NCI-H2081 (cell line): ENCODE results near the gene AGAP1.

Source experiments
- DNase-seq, 2 experiments: peaks; one replicate each; lab custom pipeline; 2025; lab: John Stamatoyannopoulos, UW

The AGAP1 gene

GRCh38 chr2:235638541-235639427 lies 144.9 kb downstream of the AGAP1 start:
- DNase-seq = no peak

DNA sequence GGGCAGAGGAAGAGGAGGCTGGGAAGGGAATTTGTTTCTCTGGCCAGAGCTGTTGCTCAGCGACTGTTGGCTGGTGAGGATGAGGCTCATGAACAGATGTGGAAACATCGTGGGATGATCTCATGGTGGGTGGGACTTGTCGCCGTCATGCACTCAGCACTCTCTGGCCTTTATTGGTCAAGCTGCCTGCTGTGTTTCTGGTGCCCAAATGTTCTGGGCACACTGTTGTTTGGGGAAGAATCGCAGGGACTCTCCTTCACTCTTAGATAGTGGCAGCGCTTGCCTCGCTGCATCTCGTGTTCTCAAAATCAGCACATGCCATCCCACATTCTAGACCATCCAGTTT lies 145.6 kb downstream of the AGAP1 start:
- no peak for DNase-seq

- peak in 1 of 2 experiments; percentile 16 for DNase-seq
Measured at GRCh38 chr2:235639885-235640284, 146.0 kb downstream of the AGAP1 start.

- peak; percentile 10 to 68 for DNase-seq
Measured at GRCh38 chr2:235640377-235640776, 146.5 kb downstream of the AGAP1 start.

- peak in 1 of 2 experiments; percentile 20 for DNase-seq
Measured at GRCh38 chr2:235640926-235641723, 147.3 kb downstream of the AGAP1 start.

DNA sequence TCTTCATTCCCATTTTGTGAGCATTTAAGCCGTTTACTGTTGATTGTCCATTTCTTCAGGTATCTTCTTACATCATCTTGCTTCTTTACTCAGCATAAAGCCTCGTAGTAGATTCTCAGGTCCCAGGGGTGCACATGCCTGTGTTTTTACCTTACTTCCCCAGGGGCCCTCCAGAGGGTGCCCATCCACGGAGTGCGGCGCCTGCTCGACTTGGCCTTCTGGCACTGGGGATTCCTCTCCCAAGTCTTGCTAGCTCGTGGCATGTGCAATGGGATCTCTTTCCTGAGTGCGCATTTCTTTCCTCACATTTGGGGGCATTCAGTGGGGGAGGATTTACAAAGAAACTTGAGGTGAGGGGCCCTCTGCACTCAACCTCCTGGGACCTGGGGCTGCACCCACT lies 148.1 kb downstream of the AGAP1 start:
- DNase-seq = no peak

- DNase-seq = no peak
Measured at GRCh38 chr2:235642446-235643098, 148.7 kb downstream of the AGAP1 start.

GRCh38 chr2:235643680-235644511 lies 150.1 kb downstream of the AGAP1 start:
- DNase-seq = no peak

- no peak for DNase-seq
Measured at GRCh38 chr2:235647264-235647663, 153.4 kb downstream of the AGAP1 start.

- DNase-seq = no peak
Measured at GRCh38 chr2:235647877-235648276, 154.0 kb downstream of the AGAP1 start.

- no peak for DNase-seq
Measured at GRCh38 chr2:235649418-235649817, 155.6 kb downstream of the AGAP1 start.

GRCh38 chr2:235651643-235652042 lies 157.8 kb downstream of the AGAP1 start:
- no peak for DNase-seq

DNA sequence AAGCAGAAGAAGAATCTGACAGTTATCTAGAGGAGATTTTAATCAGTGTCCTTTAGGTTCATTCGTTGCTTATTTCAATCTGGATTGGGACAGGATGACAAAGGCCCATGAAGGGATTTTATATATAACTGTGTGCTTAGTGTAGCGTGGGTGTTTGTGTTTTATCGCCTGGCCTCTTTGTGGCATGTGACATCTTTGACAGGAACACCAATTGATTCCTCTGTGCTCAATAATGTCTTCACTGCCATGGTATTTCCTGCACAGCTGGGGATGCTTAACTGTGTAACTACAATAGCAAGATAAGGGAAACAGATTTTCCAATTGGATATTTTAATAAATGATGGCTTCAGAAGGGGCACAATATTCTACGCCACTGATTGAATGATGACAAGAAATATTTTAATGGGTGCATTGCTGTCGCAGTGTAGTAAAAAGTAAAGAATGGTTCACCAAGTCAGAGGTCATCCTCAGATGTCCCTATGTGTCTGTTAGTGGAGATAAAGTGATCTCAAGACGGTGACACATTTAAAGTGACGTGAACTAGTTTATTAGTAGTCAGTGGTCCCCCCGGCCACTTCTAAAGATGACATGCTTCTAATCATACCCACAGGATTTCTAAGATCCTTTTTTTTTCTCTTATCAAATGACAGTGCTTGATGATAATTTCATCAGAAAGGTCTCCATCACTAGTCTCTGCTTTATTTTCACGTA lies 160.4 kb downstream of the AGAP1 start:
- no peak for DNase-seq

DNA sequence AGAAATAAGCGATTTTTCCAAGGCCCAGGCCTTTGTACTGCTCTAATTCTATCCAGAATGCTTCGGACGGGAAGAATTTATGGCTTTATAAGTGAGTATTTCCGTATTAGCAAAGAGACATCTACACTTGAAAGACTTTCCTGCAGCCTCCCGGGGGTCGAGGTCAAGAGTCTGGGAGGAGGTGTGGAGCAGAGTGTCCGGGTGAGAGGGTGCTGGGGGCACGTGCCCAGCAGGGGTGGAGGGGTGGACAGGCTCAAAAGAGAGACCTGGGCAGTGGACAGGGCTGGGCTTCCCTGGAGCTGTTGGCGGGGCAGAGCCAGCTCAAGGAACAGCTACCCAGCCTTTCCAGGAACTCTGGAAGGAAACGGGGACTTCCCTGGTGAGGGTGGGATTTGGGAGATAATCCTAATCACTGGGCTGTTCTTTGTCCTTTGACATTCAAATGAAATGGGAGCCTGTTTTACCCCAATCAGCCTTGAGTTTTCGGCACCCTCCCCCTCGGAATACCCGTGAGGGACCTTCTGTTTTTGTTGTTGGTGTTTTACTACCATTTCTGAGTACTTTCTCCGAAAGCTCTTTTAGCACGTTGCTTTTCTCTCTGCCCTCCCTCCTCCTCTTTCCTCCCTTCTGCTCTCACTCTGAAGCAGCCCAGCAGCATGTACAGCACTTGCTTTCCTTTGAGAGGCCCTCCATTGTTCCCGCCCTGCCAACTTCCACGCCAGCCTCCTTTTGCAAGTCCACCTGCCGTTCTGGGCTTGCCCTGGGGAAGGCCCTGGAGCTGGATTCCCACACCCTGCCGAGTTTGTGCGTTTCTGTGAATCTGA lies 164.7 kb downstream of the AGAP1 start:
- DNase-seq = peak in 1 of 2 experiments; percentile 8

DNA sequence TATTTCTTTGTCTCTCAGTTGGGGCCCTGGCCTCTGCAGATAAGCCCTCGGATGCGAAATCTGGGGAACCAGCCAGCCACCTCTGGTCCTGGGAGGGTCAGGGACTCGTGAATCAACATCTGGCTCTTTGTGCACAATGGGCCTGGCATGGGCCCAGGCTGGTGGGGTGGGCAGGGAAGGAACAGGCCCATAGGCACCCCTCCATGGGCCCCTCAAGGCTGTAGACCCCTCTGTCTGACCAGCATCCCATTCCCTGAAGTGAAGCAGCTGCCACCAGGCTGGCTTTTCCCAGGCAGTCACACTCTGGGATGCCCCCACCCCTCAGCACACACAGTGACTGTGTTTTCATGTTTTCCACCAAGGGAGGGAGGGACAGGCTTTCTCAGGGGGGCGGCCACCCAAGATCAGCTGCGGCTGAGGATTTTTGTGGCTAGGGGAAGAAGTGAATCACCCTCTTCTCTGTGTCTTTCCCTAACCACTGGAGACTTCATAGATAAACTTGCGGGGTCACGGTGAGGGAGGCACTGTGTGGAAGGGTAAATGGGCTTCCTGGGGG lies 166.0 kb downstream of the AGAP1 start:
- DNase-seq = no peak

DNA sequence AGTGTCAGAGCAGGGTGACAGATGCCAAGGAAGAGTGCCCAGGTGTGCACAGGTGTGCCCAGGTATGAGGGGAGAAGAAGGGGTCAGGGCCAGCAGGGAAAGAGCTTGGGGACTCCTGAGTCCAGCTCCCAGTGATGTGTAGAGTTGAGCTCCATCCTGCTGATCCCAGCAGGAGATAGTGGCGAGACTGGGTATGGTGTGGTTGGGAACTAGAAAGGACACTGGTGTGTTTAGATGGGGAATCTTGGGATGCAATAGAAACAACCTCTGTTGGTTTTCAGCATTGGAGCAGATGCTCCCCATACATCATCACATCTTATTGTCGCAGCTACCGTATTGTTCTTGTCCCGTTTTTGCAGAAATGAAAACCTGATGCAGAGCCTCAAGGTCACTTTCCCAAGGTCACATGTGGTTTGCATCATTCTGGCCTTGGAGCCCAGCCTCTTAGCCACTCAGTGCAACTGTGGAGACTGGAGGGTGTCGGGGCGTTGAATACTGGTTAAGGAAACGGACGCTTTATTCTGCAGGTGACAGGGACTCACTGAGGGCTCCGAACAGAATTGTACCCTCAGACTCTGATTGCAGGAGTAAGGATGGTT lies 166.7 kb downstream of the AGAP1 start:
- no peak for DNase-seq

GRCh38 chr2:235661167-235661937 lies 167.5 kb downstream of the AGAP1 start:
- no peak for DNase-seq

- no peak for DNase-seq
Measured at GRCh38 chr2:235661952-235662351, 168.1 kb downstream of the AGAP1 start.

GRCh38 chr2:235663875-235664274 lies 170.0 kb downstream of the AGAP1 start:
- no peak for DNase-seq
